Heart left ventricle (tissue), 16 donors: ENCODE measurements around the gene BBOF1. TPM values are rescaled to one million over a fixed set of nuclear protein-coding genes. Genes with fewer than 3 reads are reported as not detected.

Experiments used
- ATAC-seq, 4 donors: fragments of 200-7000 bp; cut with Tn5 transposase; one replicate each; pipeline ENCODE4 v1.9.1; 2020 to 2022; ENCODE audit warnings: moderate library complexity in 4 of 4, mild to moderate bottlenecking in 3 of 4, moderate number of reproducible peaks in 1 of 4
- DNase-seq, 5 donors: peaks; one replicate each; pipeline ENCODE4 v3.0.0-alpha.2; 2020
- H3K27ac ChIP-seq, 12 donors: fragments of 200-600 bp; sonication (generic) in 4 of 12; one replicate each; pipeline versions ENCODE4 v1.5.0 to v1.8.0; 2016 to 2022; ENCODE audit warnings: mild to moderate bottlenecking in 2 of 12
- H3K27me3 ChIP-seq, 9 donors: fragments of 200-600 bp; sonication (generic) in 2 of 9; one replicate each; pipeline versions ENCODE4 v1.5.1 to v1.8.0; 2016 to 2022; ENCODE audit warnings: mild to moderate bottlenecking in 3 of 9
- H3K36me3 ChIP-seq, 9 donors: fragments of 200-600 bp; sonication (generic) in 2 of 9; one replicate each; pipeline versions ENCODE4 v1.5.0 to v1.8.0; 2018 to 2022; ENCODE audit warnings: mild to moderate bottlenecking in 2 of 9
- H3K4me1 ChIP-seq, 12 donors: fragments of 200-600 bp; sonication (generic) in 4 of 12; one replicate each; pipeline versions ENCODE4 v1.5.0 to v1.8.0; 2016 to 2022; ENCODE audit warnings: mild to moderate bottlenecking in 3 of 12
- H3K4me3 ChIP-seq, 12 donors: fragments of 200-600 bp; sonication (generic) in 4 of 12; one replicate each; pipeline versions ENCODE4 v1.5.0 to v1.8.0; 2017 to 2022; ENCODE audit warnings: mild to moderate bottlenecking in 9 of 12, moderate library complexity in 4 of 12
- H3K9me3 ChIP-seq, 12 donors: fragments of 200-600 bp; sonication (generic) in 4 of 12; one replicate each; pipeline versions ENCODE4 v1.5.0 to v1.8.0; 2016 to 2022; ENCODE audit warnings: mild to moderate bottlenecking in 1 of 12
- CTCF ChIP-seq, 12 donors: fragments of 200-600 bp; sonication (generic) in 4 of 12; IDR thresholded peaks; one replicate each; pipeline versions ENCODE4 v1.5.0 to v1.8.0; 2018 to 2022; ENCODE audit warnings: antibody characterized with exemption in 12 of 12, mild to moderate bottlenecking in 5 of 12
- POLR2A ChIP-seq, 2 donors: fragments of 450-650 bp; IDR thresholded peaks; one replicate each; pipeline ENCODE4 v1.6.1; 2017; ENCODE audit warnings: antibody characterized with exemption in 2 of 2, mild to moderate bottlenecking in 2 of 2, moderate library complexity in 2 of 2
- WGBS, 4 donors: extraction: QIAGEN DNeasy Blood & Tissue Kit in 2 of 4; methylation state at CpG; one replicate each; pipeline versions ENCODE4 v1.1.5 to v1.1.7; 2013 to 2018; 5-methylcytosine and 5-hydroxymethylcytosine counted together
- intact Hi-C, 10 donors: fragments of 100-400 bp; cut with DNase I; formaldehyde crosslinking; loops; one replicate each; pipeline versions ENCODE4 v1.11.1 to v1.14.2; 2022
- polyA plus RNA-seq, 2 donors: library from polyadenylated mRNA; stranded (reverse); fragments of 200-250 nt; gene quantifications; one replicate each; pipeline ENCODE4 v1.2.3, GENCODE V29; 2013
- total RNA-seq, 9 donors: library from RNA; depleted of rRNA in 2 of 9; stranded (reverse); fragments of >200 nt in 2 of 9; fragmentation: NEBNext Ultra II Directional in 3 of 9; extraction: Animal tissue kit (Norgen Biotek cat#: 25700) in 3 of 9; gene quantifications; one replicate each; pipeline versions ENCODE4 v1.1.0 to v1.2.4, GENCODE V29; 2016 to 2023
- donor health status: ischemic (EF 13 %, LVEDD 7.1; RV severe dilation, severe dysfunction).
- donor health status: healthy with polysubstance abuse.
- donor health status: DM: no; HTN: yes; CAD: no.
- donor health status: DM: no; HTN: no; CAD: no.
- donor health status: ischemic (EF 25% LVEDD 6.9; RV normal size, moderate dysfunction).
- donor health status: ischemic (EF 25% LVEDD 5.7; RV mildly dilated, moderate dysfunction).
- donor health status: healthy.
- donor health status: DM: yes; HTN: yes; CAD: no.
- donor health status: ischemic (EF 35%, LVEDD 5.7; RV mildly dilated, moderate dysfunction).
- donor health status: nonischemic (EF 11% LVEDD 7.7; RV severe dilation, severe dysfunction).
- donor health status: DM: yes; HTN: yes; CAD: no.
- donor health status: PGD.
- donor health status: ischemic (EF 29% LVEDD 5.4; RV normal size, mild dysfunction).
- donor health status: nonischemic (EF 23%, LVEDD 6.1; RV moderate dilation, normal function).

Gene BBOF1
- total and polyA plus RNA-seq, 11 donors: 2.1 to 8.9 (median 4.0) TPM

- no peak for ATAC-seq
- TF ChIP-seq POLR2A (IDR thresholded peaks at IDR 0.05) (no peak), CTCF (IDR thresholded peaks at IDR 0.05) (no peak)
- intact Hi-C loops: no loop called here
- peaks cover 0 to 5% (median 0%) of the 10 kb centered on the region in 12 donors for H3K4me1 ChIP-seq
- no peaks in the 10 kb centered on the region for H3K27me3 ChIP-seq
- no peaks in the 10 kb centered on the region for H3K9me3 ChIP-seq
- H3K27ac ChIP-seq: no peak overlapping the region
- H3K36me3 ChIP-seq: peaks cover 0 to 100% (median 76%) of the 10 kb centered on the region in 9 donors
- DNase-seq: no peak
- no peak overlapping the region for H3K4me3 ChIP-seq
- WGBS, 4 donors: 69 to 74% (median 72%) methylated on average over 3 of the region's 3 CpGs
Observed at GRCh38 chr14:74065746-74066575, 46.8 kb downstream of the BBOF1 start.

- 52 to 95% (median 76%) methylated on average over 1 of the region's 1 CpG for WGBS, 4 donors
- H3K4me3 ChIP-seq: no peak overlapping the region
- DNase-seq: no peak
- H3K9me3 ChIP-seq: no peaks in the 10 kb centered on the region
- no peaks in the 10 kb centered on the region for H3K27me3 ChIP-seq
- no peak for TF ChIP-seq CTCF (IDR thresholded peaks at IDR 0.05)
- TF ChIP-seq POLR2A (IDR thresholded peaks at IDR 0.05): no peak
- H3K4me1 ChIP-seq: peaks cover 0 to 16% (median 3%) of the 10 kb centered on the region in 12 donors
- ATAC-seq: no peak
- H3K36me3 ChIP-seq: peaks cover 0 to 26% (median 12%) of the 10 kb centered on the region in 9 donors
- intact Hi-C loops: no loop called here
- H3K27ac ChIP-seq: no peak overlapping the region
Observed at GRCh38 chr14:74077401-74077800, 58.3 kb downstream of the BBOF1 start.

- Histone ChIP-seq H3K27ac (peak overlapping the region in 2 of 12 donors; percentile 0 to 2), H3K4me3 (no peak overlapping the region), H3K9me3 (no peaks in the 10 kb centered on the region), H3K36me3 (peaks cover 0 to 2% (median 0%) of the 10 kb centered on the region in 9 donors), H3K27me3 (no peaks in the 10 kb centered on the region), H3K4me1 (peaks cover 0 to 36% (median 18%) of the 10 kb centered on the region in 12 donors)
- DNase-seq (no peak), ATAC-seq (no peak)
- intact Hi-C loops: loop anchor here in 2 of 10 donors (1.0 to 5.0 kb wide), 2 partner anchors 19 to 64 kb away; partner anchors contain the start of genes BBOF1 (in 1 of the 2) and ENTPD5 (in 1 of the 2)
- WGBS, 4 donors: 53 to 71% (median 64%) methylated on average over 4 of the region's 4 CpGs
- TF ChIP-seq POLR2A (IDR thresholded peaks at IDR 0.05) (no peak), CTCF (IDR thresholded peaks at IDR 0.05) (no peak)
Observed at GRCh38 chr14:74080820-74081460, 61.8 kb downstream of the BBOF1 start.

- peak overlapping the region in 2 of 12 donors; percentile 0 to 2 for H3K27ac ChIP-seq
- H3K4me3 ChIP-seq: no peak overlapping the region
- intact Hi-C loops: loop anchor here in 2 of 10 donors (1.0 to 5.0 kb wide), 2 partner anchors 19 to 64 kb away; partner anchors contain the start of genes BBOF1 (in 1 of the 2) and ENTPD5 (in 1 of the 2)
- ATAC-seq: no peak
- no peaks in the 10 kb centered on the region for H3K9me3 ChIP-seq
- no peaks in the 10 kb centered on the region for H3K27me3 ChIP-seq
- H3K4me1 ChIP-seq: peaks cover 0 to 41% (median 20%) of the 10 kb centered on the region in 12 donors
- WGBS, 4 donors: 78 to 97% (median 90%) methylated on average over 3 of the region's 3 CpGs
- peaks cover 0 to 2% (median 0%) of the 10 kb centered on the region in 9 donors for H3K36me3 ChIP-seq
- DNase-seq: no peak
- TF ChIP-seq CTCF (IDR thresholded peaks at IDR 0.05): no peak
- TF ChIP-seq POLR2A (IDR thresholded peaks at IDR 0.05): no peak
Observed at GRCh38 chr14:74081491-74081890, 62.3 kb downstream of the BBOF1 start.
